HepG2 (cell line): ENCODE data around the gene RBP4. TPM values are rescaled to one million over a fixed set of nuclear protein-coding genes. Genes with fewer than 3 reads are reported as not detected.

Source experiments
- JDP2 ChIP-seq: sonication (generic); formaldehyde crosslinking; IDR thresholded peaks from 2 replicates; pipeline ENCODE4 v1.8.1; 2022; ENCODE audit warnings: missing genetic modification reagents, borderline replicate concordance
- KDM4B ChIP-seq: sonication (generic); formaldehyde crosslinking; IDR thresholded peaks from 2 replicates; pipeline ENCODE4 v1.4.0; 2020; ENCODE audit warnings: missing genetic modification reagents
- MBNL3 ChIP-seq: fragments of 250-450 bp; sonication (Bioruptor Pico); conservative IDR thresholded peaks from 2 replicates; pipeline ENCODE4 v1.8.0; 2022; ENCODE audit warnings: mild to moderate bottlenecking, inconsistent platforms
- MED8 ChIP-seq: sonication (generic); formaldehyde crosslinking; IDR thresholded peaks from 2 replicates; pipeline ENCODE4 v1.8.1; 2023; ENCODE audit warnings: mild to moderate bottlenecking, missing genetic modification reagents; ENCODE audit not compliant: insufficient replicate concordance
- SALL1 ChIP-seq: sonication (generic); formaldehyde crosslinking; IDR thresholded peaks from 2 replicates; pipeline ENCODE4 v1.8.0; 2022; ENCODE audit warnings: mild to moderate bottlenecking, missing genetic modification reagents
- SNRNP70 ChIP-seq: fragments of 200-400 bp; formaldehyde crosslinking; IDR thresholded peaks from 2 replicates; pipeline ENCODE4 v1.6.1; 2017; ENCODE audit warnings: mild to moderate bottlenecking, low read depth, low read length, moderate library complexity
- ZBTB8A ChIP-seq: sonication (generic); formaldehyde crosslinking; IDR thresholded peaks from 2 replicates; pipeline ENCODE4 v1.4.0; 2020; ENCODE audit warnings: mild to moderate bottlenecking, low read depth, missing genetic modification reagents, borderline replicate concordance
- ZNF20 ChIP-seq: sonication (generic); formaldehyde crosslinking; IDR thresholded peaks from 2 replicates; pipeline ENCODE4 v1.4.0; 2020; ENCODE audit warnings: mild to moderate bottlenecking, moderate library complexity, missing genetic modification reagents
- ZNF367 ChIP-seq: sonication (generic); formaldehyde crosslinking; IDR thresholded peaks from 2 replicates; pipeline ENCODE4 v1.4.0; 2020; ENCODE audit warnings: missing genetic modification reagents, borderline replicate concordance
- polyA plus RNA-seq, 8 experiments: library from polyadenylated mRNA; depleted of rRNA in 3 of 8; stranded (reverse) in 7 of 8; unstranded in 1 of 8; fragments of >200 nt; fragmentation: Illumina TruSeq in 4 of 8; extraction: Trizol in 4 of 8; gene quantifications; 2 replicates each; pipeline versions ENCODE4 v1.2.1 to v1.2.3, GENCODE V29; 2011 to 2016; ENCODE audit warnings: low read depth in 4 of 8, missing spikeins in 1 of 8, mixed read lengths in 1 of 8; ENCODE audit not compliant: insufficient read depth in 1 of 8
- total RNA-seq, 5 experiments: library from RNA; depleted of rRNA; stranded (reverse); fragments of >200 nt; fragmentation: Illumina TruSeq; extraction: Trizol; gene quantifications; 2 replicates each; pipeline ENCODE4 v1.2.3, GENCODE V29; 2016; ENCODE audit warnings: low read depth in 1 of 5
- TF ChIP-seq, protein P1 (sequence below): sonication (generic); formaldehyde crosslinking; IDR thresholded peaks from 2 replicates; pipeline ENCODE4 v1.4.0; 2020; ENCODE audit warnings: missing genetic modification reagents
- TF ChIP-seq, protein P2 (sequence below): sonication (generic); formaldehyde crosslinking; IDR thresholded peaks from 2 replicates; pipeline ENCODE4 v1.4.0; 2020; ENCODE audit warnings: mild to moderate bottlenecking, missing genetic modification reagents
- TF ChIP-seq, protein P3 (sequence below): sonication (generic); formaldehyde crosslinking; IDR thresholded peaks from 2 replicates; pipeline ENCODE4 v1.5.0; 2020; ENCODE audit warnings: mild to moderate bottlenecking, missing genetic modification reagents
- TF ChIP-seq, protein P4 (sequence below): sonication (generic); formaldehyde crosslinking; IDR thresholded peaks from 2 replicates; pipeline ENCODE4 v1.4.0; 2020; ENCODE audit warnings: missing genetic modification reagents, borderline replicate concordance
- TF ChIP-seq, protein P5 (sequence below): sonication (generic); formaldehyde crosslinking; IDR thresholded peaks from 2 replicates; pipeline ENCODE4 v1.4.0; 2020; ENCODE audit warnings: missing genetic modification reagents
- TF ChIP-seq, protein P6 (sequence below): IDR thresholded peaks from 2 replicates; pipeline ENCODE4 v1.6.1; 2016; ENCODE audit warnings: control low read depth

The RBP4 gene
- total and polyA plus RNA-seq, 2 of the 13 experiments (the other 11 are each of a cell fraction or from before 2014, with no cell fraction given) = 642 to 931 TPM

DNA sequence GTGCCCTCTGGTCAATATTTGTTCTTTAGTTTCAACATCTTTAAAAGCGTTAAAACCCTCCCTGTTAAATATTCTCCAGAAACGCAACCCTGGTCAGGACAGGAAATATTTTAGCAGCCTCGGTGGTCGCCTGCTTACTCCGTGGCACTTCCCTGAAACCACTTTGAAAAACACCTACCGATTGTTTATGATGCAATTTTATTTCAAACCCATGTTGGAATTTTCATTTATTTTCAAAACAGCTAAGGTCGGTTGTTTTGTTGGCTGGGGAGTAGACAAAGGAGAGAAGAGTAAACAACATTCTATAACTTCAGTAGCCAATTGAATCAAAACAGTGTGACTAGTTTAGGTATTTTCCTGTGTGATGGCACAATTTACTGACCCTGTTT is 733 bp upstream of the RBP4 start (continued):
- TF ChIP-seq MED8 (CRISPR knock-in tag) (no peak), ZNF20 (no peak), JDP2 (CRISPR knock-in tag) (no peak), SNRNP70 (no peak), ZNF367 (CRISPR knock-in tag) (no peak), SALL1 (no peak), MBNL3 (CRISPR knock-in tag) (no peak), ZBTB8A (no peak), KDM4B (CRISPR knock-in tag) (0 out of 2 replicates have a peak, but pooled peaks have one; percentile 32)
- TF ChIP-seq, protein P1, sequence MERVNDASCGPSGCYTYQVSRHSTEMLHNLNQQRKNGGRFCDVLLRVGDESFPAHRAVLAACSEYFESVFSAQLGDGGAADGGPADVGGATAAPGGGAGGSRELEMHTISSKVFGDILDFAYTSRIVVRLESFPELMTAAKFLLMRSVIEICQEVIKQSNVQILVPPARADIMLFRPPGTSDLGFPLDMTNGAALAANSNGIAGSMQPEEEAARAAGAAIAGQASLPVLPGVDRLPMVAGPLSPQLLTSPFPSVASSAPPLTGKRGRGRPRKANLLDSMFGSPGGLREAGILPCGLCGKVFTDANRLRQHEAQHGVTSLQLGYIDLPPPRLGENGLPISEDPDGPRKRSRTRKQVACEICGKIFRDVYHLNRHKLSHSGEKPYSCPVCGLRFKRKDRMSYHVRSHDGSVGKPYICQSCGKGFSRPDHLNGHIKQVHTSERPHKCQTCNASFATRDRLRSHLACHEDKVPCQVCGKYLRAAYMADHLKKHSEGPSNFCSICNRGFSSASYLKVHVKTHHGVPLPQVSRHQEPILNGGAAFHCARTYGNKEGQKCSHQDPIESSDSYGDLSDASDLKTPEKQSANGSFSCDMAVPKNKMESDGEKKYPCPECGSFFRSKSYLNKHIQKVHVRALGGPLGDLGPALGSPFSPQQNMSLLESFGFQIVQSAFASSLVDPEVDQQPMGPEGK (CRISPR knock-in tag) = no peak
- TF ChIP-seq, protein P2, sequence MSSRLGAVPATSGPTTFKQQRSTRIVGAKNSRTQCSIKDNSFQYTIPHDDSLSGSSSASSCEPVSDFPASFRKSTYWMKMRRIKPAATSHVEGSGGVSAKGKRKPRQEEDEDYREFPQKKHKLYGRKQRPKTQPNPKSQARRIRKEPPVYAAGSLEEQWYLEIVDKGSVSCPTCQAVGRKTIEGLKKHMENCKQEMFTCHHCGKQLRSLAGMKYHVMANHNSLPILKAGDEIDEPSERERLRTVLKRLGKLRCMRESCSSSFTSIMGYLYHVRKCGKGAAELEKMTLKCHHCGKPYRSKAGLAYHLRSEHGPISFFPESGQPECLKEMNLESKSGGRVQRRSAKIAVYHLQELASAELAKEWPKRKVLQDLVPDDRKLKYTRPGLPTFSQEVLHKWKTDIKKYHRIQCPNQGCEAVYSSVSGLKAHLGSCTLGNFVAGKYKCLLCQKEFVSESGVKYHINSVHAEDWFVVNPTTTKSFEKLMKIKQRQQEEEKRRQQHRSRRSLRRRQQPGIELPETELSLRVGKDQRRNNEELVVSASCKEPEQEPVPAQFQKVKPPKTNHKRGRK (CRISPR knock-in tag) = no peak
- TF ChIP-seq, protein P3, sequence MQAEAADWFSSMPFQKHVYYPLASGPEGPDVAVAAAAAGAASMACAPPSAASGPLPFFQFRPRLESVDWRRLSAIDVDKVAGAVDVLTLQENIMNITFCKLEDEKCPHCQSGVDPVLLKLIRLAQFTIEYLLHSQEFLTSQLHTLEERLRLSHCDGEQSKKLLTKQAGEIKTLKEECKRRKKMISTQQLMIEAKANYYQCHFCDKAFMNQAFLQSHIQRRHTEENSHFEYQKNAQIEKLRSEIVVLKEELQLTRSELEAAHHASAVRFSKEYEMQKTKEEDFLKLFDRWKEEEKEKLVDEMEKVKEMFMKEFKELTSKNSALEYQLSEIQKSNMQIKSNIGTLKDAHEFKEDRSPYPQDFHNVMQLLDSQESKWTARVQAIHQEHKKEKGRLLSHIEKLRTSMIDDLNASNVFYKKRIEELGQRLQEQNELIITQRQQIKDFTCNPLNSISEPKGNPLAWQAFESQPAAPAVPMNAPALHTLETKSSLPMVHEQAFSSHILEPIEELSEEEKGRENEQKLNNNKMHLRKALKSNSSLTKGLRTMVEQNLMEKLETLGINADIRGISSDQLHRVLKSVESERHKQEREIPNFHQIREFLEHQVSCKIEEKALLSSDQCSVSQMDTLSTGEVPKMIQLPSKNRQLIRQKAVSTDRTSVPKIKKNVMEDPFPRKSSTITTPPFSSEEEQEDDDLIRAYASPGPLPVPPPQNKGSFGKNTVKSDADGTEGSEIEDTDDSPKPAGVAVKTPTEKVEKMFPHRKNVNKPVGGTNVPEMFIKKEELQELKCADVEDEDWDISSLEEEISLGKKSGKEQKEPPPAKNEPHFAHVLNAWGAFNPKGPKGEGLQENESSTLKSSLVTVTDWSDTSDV (CRISPR knock-in tag) = no peak
- TF ChIP-seq, protein P4, sequence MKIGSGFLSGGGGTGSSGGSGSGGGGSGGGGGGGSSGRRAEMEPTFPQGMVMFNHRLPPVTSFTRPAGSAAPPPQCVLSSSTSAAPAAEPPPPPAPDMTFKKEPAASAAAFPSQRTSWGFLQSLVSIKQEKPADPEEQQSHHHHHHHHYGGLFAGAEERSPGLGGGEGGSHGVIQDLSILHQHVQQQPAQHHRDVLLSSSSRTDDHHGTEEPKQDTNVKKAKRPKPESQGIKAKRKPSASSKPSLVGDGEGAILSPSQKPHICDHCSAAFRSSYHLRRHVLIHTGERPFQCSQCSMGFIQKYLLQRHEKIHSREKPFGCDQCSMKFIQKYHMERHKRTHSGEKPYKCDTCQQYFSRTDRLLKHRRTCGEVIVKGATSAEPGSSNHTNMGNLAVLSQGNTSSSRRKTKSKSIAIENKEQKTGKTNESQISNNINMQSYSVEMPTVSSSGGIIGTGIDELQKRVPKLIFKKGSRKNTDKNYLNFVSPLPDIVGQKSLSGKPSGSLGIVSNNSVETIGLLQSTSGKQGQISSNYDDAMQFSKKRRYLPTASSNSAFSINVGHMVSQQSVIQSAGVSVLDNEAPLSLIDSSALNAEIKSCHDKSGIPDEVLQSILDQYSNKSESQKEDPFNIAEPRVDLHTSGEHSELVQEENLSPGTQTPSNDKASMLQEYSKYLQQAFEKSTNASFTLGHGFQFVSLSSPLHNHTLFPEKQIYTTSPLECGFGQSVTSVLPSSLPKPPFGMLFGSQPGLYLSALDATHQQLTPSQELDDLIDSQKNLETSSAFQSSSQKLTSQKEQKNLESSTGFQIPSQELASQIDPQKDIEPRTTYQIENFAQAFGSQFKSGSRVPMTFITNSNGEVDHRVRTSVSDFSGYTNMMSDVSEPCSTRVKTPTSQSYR (CRISPR knock-in tag) = 0 out of 2 replicates have a peak, but pooled peaks have one; percentile 6
- TF ChIP-seq, protein P5, sequence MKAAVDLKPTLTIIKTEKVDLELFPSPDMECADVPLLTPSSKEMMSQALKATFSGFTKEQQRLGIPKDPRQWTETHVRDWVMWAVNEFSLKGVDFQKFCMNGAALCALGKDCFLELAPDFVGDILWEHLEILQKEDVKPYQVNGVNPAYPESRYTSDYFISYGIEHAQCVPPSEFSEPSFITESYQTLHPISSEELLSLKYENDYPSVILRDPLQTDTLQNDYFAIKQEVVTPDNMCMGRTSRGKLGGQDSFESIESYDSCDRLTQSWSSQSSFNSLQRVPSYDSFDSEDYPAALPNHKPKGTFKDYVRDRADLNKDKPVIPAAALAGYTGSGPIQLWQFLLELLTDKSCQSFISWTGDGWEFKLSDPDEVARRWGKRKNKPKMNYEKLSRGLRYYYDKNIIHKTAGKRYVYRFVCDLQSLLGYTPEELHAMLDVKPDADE = no peak
- TF ChIP-seq, protein P6, sequence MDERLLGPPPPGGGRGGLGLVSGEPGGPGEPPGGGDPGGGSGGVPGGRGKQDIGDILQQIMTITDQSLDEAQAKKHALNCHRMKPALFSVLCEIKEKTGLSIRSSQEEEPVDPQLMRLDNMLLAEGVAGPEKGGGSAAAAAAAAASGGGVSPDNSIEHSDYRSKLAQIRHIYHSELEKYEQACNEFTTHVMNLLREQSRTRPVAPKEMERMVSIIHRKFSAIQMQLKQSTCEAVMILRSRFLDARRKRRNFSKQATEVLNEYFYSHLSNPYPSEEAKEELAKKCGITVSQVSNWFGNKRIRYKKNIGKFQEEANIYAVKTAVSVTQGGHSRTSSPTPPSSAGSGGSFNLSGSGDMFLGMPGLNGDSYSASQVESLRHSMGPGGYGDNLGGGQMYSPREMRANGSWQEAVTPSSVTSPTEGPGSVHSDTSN (CRISPR knock-in tag) = no peak
